Mesenteric fat pad (tissue), 1 donor: ENCODE data around the gene SERPINA12. TPM values are rescaled to one million over a fixed set of nuclear protein-coding genes. Genes with fewer than 3 reads are reported as not detected.
"Not testable (repeated sequence)": the region's sequence is repeated elsewhere in the genome, so short reads cannot be mapped to it uniquely, and the experiment has no call there.

ENCODE experiments used
- DNase-seq: peaks from one replicate; pipeline ENCODE4 v3.0.0-alpha.2; 2020; ENCODE audit warnings: low spot score
- total RNA-seq: library from RNA; stranded (reverse); fragmentation: NEBNext Ultra II Directional; extraction: Animal tissue kit (Norgen Biotek cat#: 25700); gene quantifications from one replicate; pipeline ENCODE4 v1.2.1, GENCODE V29; 2021
- donor health status: DM: yes; HTN: yes; CAD: no.

Gene SERPINA12
- total RNA-seq, 1 donor from 2014 or later: not detected

DNA sequence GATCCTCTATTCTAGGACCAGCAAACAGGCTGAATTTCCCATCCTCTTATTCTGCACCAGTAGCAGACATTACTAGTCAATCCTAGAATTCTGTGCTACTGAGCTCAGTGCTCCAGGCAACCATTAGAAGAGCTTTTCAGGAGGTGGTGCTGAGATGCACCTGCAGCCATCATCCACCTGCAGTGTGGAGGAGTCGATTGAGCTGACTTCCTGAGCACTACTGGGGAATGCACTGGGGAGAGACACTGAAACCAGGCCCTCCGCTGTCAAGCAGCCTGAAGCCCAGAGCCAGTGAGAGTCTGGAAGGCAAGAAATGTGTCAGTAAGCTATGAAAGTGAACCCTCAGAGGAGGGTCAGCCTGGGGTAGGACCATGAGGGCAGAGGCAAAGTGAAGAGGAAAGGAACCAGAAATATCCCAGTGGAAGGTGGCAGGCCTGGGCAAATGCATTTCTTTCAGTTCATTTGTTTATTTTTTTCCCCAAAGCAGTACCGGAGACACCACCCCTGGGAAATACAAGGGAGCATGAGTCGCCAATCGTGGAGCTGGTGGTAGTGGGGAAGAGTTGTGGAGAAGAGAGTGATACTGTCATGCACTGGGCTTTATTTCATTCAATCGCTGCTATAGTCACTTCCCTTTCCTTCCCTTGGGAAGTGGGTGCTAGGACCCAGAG, 28.9 kb upstream of the SERPINA12 start:
- peak; percentile 35 for DNase-seq

- DNase-seq: no peak
These were observed 27.6 kb upstream of the SERPINA12 start for GRCh38 chr14:94536836-94537235.

- no peak for DNase-seq
These were observed 26.2 kb upstream of the SERPINA12 start for GRCh38 chr14:94535506-94535905.

GRCh38 chr14:94532447-94532846, 23.2 kb upstream of the SERPINA12 start:
- DNase-seq: no peak

GRCh38 chr14:94531187-94531586, 21.9 kb upstream of the SERPINA12 start:
- no peak for DNase-seq

DNA sequence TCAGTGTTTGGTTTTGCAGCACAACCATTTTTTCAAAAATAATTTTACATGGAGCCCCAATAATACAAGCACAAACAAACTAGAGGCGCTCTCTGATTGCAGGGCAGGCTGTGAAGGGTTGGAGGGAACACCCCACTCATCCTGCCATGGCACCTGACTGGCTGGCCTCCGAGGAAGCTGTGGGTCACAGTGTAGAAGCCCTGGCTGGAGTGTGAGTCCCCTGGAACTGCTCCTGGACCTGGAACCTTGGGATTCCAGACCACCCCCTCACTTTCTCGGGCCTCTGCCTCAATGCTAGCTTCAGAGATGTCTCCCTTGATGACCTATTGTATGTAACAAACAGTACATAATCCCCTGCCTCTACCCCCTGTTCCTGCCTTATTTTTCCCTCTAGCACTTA, 14.8 kb upstream of the SERPINA12 start:
- peak; percentile 53 for DNase-seq

GRCh38 chr14:94523265-94523664, 14.0 kb upstream of the SERPINA12 start:
- peak; percentile 57 for DNase-seq

- no peak for DNase-seq
These were observed 13.0 kb upstream of the SERPINA12 start for GRCh38 chr14:94522115-94522724.

- no peak for DNase-seq
These were observed 12.3 kb upstream of the SERPINA12 start for GRCh38 chr14:94521375-94522114.

- no peak for DNase-seq
These were observed 8.5 kb upstream of the SERPINA12 start for GRCh38 chr14:94517641-94518257.

DNA sequence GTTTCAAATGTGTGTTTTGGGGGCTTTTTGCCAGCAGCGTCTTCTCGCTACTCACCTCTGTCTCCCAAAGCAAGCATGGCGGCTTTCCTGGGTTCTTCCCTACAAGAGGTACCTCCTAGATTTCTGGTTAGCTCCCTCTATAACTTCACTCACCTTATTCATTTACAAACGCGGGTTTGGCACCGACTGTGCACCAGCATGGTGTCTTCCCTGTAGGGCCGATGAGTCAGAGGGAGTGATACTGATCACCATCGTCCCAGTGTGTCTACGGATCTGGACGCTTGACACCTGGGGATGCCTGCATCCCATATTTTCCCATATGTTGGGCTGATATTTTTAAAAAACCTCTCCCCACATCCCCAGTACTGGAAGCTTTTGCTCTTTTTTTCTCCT, 8.0 kb upstream of the SERPINA12 start:
- DNase-seq: no peak

DNA sequence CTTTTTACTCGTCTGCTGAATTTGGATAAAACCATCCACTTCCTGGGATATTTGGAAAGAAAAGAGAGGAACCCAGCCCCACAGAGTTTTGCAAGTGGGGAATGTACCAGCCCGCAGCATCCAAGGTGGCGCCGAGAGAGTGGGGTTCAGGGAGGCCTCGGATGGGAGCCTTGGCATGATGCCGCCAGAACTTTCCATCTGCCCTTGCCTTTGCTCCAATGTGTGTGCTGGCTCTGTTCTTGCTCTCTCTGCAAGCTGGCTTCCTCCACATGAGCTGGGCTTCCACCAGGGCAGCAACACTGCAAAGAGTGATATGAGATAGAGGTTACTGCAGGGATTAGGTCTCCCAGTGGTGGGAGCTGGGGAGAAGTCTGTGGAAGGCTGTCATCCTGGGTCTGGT, 6.6 kb upstream of the SERPINA12 start:
- DNase-seq: no peak

- no peak for DNase-seq
These were observed 6.2 kb upstream of the SERPINA12 start for GRCh38 chr14:94515426-94515825.

GRCh38 chr14:94514351-94514750, 5.1 kb upstream of the SERPINA12 start:
- no peak for DNase-seq

DNA sequence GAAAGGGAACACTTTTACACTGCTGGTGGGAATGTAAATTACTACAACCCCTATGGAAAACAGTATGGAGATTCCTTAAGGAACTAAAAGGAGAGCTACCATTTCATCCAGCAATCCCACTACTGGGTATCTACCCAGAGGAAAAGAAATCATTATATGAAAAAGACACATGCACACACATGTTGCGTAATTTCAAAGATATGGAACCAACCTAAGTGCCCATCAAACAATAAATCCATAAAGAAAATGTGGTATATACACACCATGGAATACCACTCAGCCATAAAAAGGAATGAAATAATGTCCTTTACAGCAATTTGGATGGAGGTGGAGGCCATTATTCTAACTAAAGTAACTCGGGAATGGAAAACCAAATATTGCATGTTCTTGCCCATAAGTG, 1.2 kb upstream of the SERPINA12 start:
- not testable (repeated sequence) for DNase-seq

DNA sequence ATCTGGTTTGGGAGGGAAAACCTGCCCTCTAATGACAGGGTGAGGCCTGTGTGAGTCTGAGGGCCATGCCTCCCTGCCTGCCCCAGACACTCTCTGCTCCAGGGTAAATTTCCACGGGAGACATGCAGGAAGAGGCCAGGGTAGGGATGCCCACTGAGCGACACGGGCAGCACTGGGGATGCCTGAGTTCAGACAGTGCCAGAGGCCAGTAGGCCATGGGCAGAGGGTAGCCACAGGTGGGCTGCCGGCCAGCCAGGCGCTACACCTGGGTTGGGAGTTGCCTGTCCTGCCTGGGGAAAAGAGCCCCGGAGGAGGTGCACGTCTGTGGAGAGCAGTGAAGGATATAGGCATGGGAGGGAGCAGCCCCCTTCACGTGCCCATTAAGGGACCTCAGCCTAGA, 3.6 kb downstream of the SERPINA12 start:
- no peak for DNase-seq

GRCh38 chr14:94505206-94505605, 4.1 kb downstream of the SERPINA12 start:
- DNase-seq: no peak

DNA sequence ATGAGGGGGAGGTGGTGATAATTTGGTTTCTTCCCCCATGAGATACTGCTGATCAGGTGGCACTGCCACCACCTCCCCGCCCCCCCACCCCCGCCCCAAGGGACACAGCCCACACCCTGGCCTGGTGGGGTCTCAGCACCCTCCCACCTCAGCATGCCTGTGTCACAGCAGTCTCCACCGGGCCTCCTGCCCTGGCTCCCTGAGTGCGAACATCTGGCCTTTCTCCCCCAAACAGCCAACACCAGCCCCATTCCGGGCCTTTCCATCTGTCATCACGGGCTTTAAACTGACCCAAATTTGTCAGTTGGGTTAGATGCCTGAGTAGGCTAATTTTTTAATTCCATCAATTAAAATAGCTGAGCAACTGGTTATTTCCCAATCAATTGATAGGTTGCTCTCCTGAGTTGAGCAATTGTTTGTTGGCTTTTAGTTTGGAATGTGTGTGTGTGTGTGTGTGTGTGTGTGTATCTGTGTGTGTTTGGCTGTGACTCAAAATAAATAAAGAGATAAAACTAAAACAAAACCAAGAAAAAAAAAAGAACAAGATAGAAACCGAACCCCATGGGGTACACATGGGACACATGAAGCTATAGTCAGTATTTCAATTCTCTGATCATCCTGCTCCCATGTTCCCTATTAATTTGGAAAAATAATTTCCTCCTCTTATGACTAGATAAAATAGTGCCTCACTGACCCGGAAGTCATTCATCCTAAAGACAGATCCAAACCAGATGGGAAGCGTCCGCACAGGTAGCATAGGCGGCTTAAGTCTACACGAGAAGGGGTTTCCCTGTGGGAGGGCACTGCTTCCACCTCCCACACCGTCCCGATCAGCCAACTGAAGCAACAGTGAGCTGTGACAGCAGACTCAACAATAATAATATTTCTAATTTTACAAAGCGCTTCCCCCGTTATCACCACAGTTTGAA, 7.4 kb downstream of the SERPINA12 start:
- no peak for DNase-seq

DNA sequence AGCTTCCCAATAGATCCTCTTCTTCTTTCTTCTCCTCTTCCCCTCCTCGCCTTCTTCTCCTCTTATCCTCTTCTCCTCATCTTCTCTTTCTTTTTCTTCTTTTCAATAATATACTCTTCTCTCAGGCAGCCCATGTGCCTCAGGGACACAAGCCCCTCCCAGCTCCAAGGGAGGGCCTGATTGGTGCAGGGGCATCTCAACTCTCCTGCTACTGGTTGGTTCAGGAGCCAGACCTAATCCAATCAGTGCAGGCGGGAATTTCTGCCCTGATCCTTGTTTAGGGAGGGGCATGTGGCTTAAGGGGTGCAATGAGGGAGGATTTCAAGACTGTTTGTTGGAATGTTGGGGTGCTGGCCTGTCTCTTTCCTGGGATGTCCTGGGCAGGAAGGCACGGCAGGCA, 9.0 kb downstream of the SERPINA12 start:
- no peak for DNase-seq

- DNase-seq: no peak
These were observed 9.6 kb downstream of the SERPINA12 start for GRCh38 chr14:94499673-94500072.

DNA sequence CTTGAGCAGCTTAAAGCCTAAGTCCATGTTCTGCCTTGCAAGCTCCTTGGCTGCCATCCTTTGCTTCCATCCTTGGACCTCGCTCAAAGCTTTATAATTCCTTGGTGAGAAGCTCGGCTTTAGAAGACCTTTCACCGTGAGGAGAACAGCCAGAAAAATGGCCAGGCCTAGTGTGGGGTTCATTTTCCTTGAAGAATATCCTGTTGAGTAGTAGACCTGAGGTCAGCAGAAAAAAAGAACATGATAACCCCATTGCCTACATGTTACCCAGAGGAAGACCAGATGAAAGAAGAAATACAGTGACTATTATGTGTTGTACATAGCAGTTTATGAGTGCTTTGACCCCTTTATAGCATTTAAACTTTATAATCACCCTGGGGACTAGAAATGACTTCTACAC, 11.1 kb downstream of the SERPINA12 start:
- DNase-seq: no peak
